HEK293T (cell line): ENCODE measurements around the gene CFAP410.
A peak's percentile ranks its signal among the peaks of the same experiment; 100 is the strongest.
"Not testable (repeated sequence)": the region's sequence is repeated elsewhere in the genome, so short reads cannot be mapped to it uniquely, and the experiment has no call there.

ENCODE experiments used
- CTCF ChIA-PET: fragments of 350-600 bp; formaldehyde crosslinking; extraction: SDS; loops from one replicate; lab custom pipeline; 2021; ENCODE audit warnings: antibody characterized with exemption, inconsistent platforms; lab: Yijun Ruan, JAX
- POLR2A ChIA-PET: fragments of 350-600 bp; formaldehyde crosslinking; extraction: SDS; loops from one replicate; lab custom pipeline; 2020; ENCODE audit warnings: antibody characterized with exemption, inconsistent platforms; lab: Yijun Ruan, JAX
- DNase-seq: peaks from one replicate; pipeline ENCODE4 v3.0.0; 2012; ENCODE audit warnings: mixed read lengths; ENCODE audit errors: extremely low spot score
- ARNT ChIP-seq: fragments of 450-650 bp; IDR thresholded peaks from 2 replicates; pipeline ENCODE4 v1.6.1; 2017; ENCODE audit warnings: mild to moderate bottlenecking
- BHLHE40 ChIP-seq: fragments of 450-650 bp; IDR thresholded peaks from 2 replicates; pipeline ENCODE4 v1.6.1; 2016; ENCODE audit warnings: mild to moderate bottlenecking, moderate library complexity, borderline replicate concordance
- CTBP1 ChIP-seq: fragments of 450-650 bp; IDR thresholded peaks from 2 replicates; pipeline ENCODE4 v1.6.1; 2016; ENCODE audit warnings: borderline replicate concordance
- ELF4 ChIP-seq: fragments of 450-650 bp; IDR thresholded peaks from 2 replicates; pipeline ENCODE4 v1.6.1; 2017; ENCODE audit warnings: antibody characterized with exemption
- FOXA1 ChIP-seq: fragments of 450-650 bp; IDR thresholded peaks from 2 replicates; pipeline ENCODE4 v1.6.1; 2016; ENCODE audit warnings: mild to moderate bottlenecking
- FOXK2 ChIP-seq: fragments of 450-650 bp; IDR thresholded peaks from 2 replicates; pipeline ENCODE4 v1.6.1; 2016; ENCODE audit warnings: mild to moderate bottlenecking
- FOXM1 ChIP-seq: fragments of 450-650 bp; IDR thresholded peaks from 2 replicates; pipeline ENCODE4 v1.6.1; 2017; ENCODE audit warnings: mild to moderate bottlenecking, borderline replicate concordance
- HDGF ChIP-seq: fragments of 450-650 bp; IDR thresholded peaks from 2 replicates; pipeline ENCODE4 v1.6.1; 2017; ENCODE audit warnings: antibody characterized with exemption, borderline replicate concordance
- L3MBTL2 ChIP-seq: fragments of 450-650 bp; conservative IDR thresholded peaks from 2 replicates; pipeline ENCODE4 v1.6.1; 2016; ENCODE audit warnings: mild to moderate bottlenecking
- LEF1 ChIP-seq: fragments of 450-650 bp; IDR thresholded peaks from 2 replicates; pipeline ENCODE4 v1.6.1; 2017; ENCODE audit warnings: mild to moderate bottlenecking, borderline replicate concordance
- NFRKB ChIP-seq: fragments of 450-650 bp; IDR thresholded peaks from 2 replicates; pipeline ENCODE4 v1.6.1; 2016; ENCODE audit warnings: mild to moderate bottlenecking, moderate library complexity
- SP1 ChIP-seq: fragments of 450-650 bp; IDR thresholded peaks from 2 replicates; pipeline ENCODE4 v1.6.1; 2017
- SUZ12 ChIP-seq: fragments of 450-650 bp; IDR thresholded peaks from 2 replicates; pipeline ENCODE4 v1.6.1; 2016; ENCODE audit warnings: mild to moderate bottlenecking
- TARDBP ChIP-seq: fragments of 450-650 bp; IDR thresholded peaks from 2 replicates; pipeline ENCODE4 v1.6.1; 2016
- ZNF384 ChIP-seq: fragments of 450-650 bp; IDR thresholded peaks from 2 replicates; pipeline ENCODE4 v1.6.1; 2016
- TF ChIP-seq, protein P1 (sequence below): fragments of 450-650 bp; IDR thresholded peaks from 2 replicates; pipeline ENCODE4 v1.6.1; 2016

Gene CFAP410

DNA sequence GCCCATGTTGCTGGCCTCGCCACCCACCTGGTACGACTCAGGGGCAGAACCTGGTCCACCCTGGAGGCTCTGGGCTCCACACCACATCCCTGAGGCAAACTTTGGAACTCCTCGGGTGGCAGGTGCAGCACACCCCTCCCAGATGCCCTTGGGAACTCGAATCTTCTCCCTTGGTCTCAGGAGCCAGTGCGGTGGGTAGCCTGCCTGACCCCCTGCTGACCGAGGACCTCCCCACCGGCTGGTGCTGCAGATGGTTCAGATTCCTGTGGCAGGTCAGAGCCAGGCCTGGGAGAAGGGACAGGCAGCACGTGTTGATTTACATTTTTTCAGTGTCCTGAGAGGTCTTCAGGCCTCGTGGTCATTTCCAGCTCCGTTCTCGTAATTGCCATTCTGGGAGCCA lies 6.3 kb upstream of the CFAP410 start:
- ChIA-PET CTCF (no interaction called here), POLR2A (no interaction called here)
- no peak for DNase-seq
- no peak for TF ChIP-seq CTBP1
- no peak for TF ChIP-seq ELF4
- TF ChIP-seq NFRKB, result no peak
- TF ChIP-seq, protein P1, sequence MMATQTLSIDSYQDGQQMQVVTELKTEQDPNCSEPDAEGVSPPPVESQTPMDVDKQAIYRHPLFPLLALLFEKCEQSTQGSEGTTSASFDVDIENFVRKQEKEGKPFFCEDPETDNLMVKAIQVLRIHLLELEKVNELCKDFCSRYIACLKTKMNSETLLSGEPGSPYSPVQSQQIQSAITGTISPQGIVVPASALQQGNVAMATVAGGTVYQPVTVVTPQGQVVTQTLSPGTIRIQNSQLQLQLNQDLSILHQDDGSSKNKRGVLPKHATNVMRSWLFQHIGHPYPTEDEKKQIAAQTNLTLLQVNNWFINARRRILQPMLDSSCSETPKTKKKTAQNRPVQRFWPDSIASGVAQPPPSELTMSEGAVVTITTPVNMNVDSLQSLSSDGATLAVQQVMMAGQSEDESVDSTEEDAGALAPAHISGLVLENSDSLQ, result no peak
- no peak for TF ChIP-seq FOXM1
- TF ChIP-seq L3MBTL2, result no peak
- TF ChIP-seq SUZ12, result no peak

DNA sequence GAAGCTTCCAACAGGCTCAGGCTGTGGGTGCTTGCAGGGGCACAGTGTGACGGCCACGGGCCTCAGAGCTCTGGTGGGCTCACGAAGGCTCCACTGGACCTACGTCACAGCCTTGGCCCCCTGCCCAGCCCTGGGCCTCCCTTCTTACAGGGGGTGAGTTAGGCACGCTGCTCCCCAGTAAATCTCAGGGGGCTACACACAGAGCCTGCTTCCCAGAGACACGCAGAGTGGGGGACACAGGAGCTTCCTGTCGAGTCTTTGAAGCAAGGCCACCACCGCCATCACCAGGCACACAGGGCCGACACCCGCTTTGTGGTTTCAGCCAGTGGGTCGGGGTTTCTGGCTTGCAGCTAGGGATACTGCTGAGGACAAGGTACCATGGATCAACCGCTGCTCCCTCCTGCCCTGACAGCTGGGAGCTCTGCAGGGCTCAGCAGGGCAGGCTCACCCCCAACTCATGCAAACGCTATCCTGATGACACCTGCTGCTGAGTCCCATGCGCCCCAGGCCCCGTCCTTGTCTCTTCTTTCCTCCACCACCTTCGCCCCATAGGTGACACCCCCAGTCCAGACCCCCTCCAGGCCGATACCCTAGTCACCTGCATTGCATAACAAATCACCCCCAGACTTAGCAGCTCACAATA lies 5.5 kb upstream of the CFAP410 start:
- POLR2A ChIA-PET, result no interaction called here
- CTCF ChIA-PET, result no interaction called here
- no peak for TF ChIP-seq ZNF384
- TF ChIP-seq SUZ12, result no peak
- no peak for TF ChIP-seq LEF1
- no peak for TF ChIP-seq HDGF
- TF ChIP-seq ELF4, result no peak
- no peak for TF ChIP-seq TARDBP
- no peak for TF ChIP-seq L3MBTL2
- no peak for TF ChIP-seq FOXK2
- TF ChIP-seq FOXA1, result no peak
- no peak for TF ChIP-seq BHLHE40
- TF ChIP-seq, protein P1, result no peak
- no peak for TF ChIP-seq ARNT
- no peak for TF ChIP-seq NFRKB
- TF ChIP-seq SP1, result no peak
- TF ChIP-seq FOXM1, result no peak
- no peak for TF ChIP-seq CTBP1

DNA sequence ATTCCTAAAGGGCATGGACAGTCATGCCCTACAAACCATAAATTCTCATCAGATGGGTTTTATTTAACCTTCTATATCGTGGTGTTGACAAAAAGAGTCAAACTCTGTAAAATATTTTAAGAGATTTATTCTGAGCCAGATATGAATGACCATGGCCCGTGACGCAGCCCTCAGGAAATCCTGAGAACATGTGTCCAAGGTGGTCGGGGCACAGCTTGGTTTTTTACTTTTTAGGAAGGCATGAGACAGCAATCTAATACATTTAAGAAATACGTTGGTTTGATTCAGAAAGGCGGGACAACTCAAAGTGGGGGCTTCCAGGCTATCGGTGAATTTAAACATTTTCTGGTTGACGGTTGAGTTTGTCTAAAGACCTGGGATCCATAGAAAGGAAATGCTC lies 3.8 kb upstream of the CFAP410 start:
- POLR2A ChIA-PET, CTCF ChIA-PET, DNase-seq: not testable (repeated sequence)

More for the DNA sequence above, 5.5 kb upstream of the CFAP410 start:
- no peak for DNase-seq

DNA sequence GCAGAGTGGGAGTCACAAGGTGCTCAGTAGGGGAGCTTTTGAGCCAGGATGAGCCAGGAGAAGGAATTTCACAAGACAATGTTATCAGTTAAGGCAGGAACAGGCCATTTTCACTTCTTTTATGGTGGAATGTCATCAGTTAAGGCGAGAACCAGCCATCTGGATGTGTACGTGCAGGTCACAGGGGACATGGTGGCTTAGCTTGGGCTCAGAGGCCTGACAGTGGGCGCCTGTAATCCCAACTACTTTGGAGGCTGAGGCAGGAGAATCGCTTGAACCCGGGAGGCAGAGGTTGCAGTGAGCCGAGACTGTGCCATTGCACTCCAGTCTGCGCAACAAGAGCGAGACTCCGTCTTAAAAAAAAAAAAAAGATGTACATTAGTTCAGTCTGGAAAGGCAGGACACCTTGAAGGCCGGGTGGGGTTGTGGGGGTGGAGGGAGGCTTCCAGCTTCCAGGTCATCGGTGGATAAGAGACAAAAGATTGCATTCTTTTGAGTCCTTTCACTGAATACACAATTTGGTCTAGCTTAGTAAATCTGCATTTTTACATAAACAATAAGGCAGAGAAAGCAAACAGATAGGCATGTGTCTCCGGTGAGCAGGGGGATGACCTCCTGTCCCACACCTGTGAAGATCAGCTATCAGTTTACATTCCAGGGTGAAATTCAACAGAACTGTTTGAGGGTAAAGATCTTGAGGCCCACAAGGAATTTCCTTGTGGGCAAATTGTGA lies 2.7 kb upstream of the CFAP410 start:
- CTCF ChIA-PET, DNase-seq, POLR2A ChIA-PET: not testable (repeated sequence)

DNA sequence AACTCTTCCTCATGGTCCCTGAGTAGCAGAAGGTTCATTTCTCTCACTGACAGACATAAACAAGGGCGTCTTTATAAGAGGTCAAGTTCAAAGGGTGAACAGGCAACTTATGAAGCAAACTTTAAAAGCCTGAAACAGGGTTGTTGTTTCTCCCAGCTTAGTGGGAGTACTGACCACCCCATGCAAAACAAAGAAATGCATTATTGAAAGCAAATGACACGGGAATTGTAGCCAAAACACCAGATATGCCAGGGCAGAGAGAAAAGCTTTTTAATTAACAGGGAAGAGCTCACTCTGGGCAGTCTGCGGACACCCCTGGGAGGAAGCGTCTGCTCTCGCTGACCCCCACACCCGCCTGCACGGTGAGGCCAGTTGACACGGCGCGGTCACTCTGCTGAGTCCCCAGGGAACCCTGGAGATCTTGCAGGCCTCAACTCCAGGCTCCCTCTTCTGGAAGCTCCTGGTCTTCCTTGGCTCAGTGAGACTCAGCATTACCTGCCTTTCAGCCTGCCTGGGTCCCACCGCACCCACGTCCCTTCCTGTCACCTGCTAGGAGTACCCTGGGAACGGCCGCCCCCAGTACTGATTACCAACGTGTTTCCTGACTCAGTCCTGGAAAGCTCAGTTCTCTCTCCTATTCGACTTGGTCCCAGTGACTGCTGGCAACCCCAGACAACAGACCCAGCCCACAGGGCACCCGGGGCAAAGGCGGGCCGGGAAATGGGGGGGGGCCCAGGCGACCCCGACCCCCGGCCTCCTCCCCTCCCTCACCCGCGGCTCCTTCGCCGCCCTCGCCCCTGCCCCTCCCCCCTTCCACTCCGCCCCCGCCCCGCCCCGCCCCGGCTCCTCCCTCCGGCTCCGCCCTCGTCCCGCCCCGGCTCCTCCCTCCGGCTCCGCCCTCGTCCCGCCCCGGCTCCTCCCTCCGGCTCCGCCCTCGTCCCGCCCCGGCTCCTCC lies 972 bp downstream of the CFAP410 start:
- CTCF ChIA-PET, result interaction anchor here (1.2 kb wide), 1 partner anchor 118 kb away, joined by 3 read pairs; no protein-coding TSS in a partner anchor
- no peak for TF ChIP-seq FOXA1
- TF ChIP-seq FOXK2, result no peak
- no peak; the same call in 1 of the 2 replicates for TF ChIP-seq HDGF
- TF ChIP-seq NFRKB, result no peak
- TF ChIP-seq L3MBTL2, result no peak
- TF ChIP-seq, protein P1, result no peak
- TF ChIP-seq SP1, result no peak
- no peak for TF ChIP-seq CTBP1
- no peak for TF ChIP-seq BHLHE40
- TF ChIP-seq ELF4, result no peak
- TF ChIP-seq TARDBP, result no peak
- TF ChIP-seq ZNF384, result no peak
- TF ChIP-seq LEF1, result no peak
- TF ChIP-seq ARNT, result no peak
- TF ChIP-seq FOXM1, result no peak
- no peak for TF ChIP-seq SUZ12
- POLR2A ChIA-PET, result interaction anchor here (0.6 to 1.3 kb wide), 8 partner anchors 16 to 463 kb away, joined by 3 to 6 read pairs (median 3); partner anchors contain the start of genes LRRC3, PFKL, TRPM2 and UBE2G2
- DNase-seq, result peak; percentile 66

DNA sequence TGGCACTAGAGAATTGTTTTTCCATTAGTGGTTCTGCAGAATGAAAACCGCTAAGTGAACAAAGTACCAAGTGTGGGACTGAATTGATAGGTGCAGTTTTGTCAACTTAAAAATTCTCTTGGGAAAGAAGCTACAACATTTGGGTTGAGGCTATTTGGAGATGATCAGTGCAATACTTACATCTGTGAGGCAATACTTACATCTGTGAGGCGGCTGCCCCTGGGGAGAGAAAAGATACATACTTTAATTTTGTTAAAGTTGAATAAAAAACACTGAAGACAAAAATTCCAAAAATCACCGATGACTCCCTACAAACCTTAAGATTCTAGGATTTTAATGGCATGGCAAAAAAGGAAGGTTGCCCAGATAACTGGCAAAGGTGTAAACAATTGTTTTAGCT lies 1.7 kb downstream of the CFAP410 start:
- POLR2A ChIA-PET, result no interaction called here
- no peak for DNase-seq
- CTCF ChIA-PET, result no interaction called here
- TF ChIP-seq ARNT (no peak), SP1 (no peak), SUZ12 (no peak), TARDBP (no peak), ELF4 (no peak), FOXM1 (no peak), BHLHE40 (no peak), LEF1 (no peak), HDGF (no peak), NFRKB (no peak), ZNF384 (no peak), FOXA1 (no peak), FOXK2 (no peak)
